Kasumi-1 (cell line): ENCODE measurements around the gene MAIP1.

Experiments
- DNase-seq, 2 experiments: peaks; one replicate each; lab custom pipeline; 2025; lab: John Stamatoyannopoulos, UW

MAIP1 gene

DNA sequence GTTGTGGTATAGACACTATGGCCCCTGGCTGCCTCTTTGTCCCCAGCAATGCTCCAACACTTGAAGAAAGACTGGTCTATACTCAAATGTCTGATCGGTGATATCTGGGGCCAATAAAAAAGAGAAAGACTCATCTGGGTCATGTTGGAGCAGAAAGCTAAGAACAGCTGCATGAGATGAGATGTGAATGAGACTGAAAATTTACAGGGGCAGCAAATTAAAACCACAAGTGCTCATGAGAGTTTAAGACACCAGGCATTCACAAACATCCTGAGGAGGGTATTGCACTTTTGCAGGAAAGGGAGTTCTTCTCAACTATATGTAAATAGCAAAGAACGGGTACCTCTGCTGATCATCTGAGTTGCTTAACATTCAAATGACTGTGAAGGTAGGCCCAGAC lies 36.3 kb downstream of the MAIP1 start:
- no peak for DNase-seq

DNA sequence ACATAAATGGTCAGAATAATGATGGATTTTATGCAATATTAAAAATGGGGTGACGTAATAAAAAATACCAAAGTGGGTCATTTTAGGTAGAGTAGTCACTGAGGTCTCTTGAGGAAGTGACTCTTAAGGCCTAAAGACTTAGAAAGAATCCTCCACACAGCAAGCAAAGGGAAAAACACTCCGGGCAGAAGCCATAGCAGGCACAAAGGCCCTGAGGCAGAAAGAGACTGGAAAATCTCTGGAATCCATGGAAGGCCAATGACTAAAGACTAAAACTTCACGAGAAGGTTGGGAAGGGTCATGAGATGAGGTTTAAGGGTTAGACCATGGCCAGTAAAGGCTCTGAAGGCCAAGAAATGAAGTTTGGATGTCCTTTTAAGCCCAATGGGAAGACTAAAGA lies 36.9 kb downstream of the MAIP1 start:
- no peak for DNase-seq

DNA sequence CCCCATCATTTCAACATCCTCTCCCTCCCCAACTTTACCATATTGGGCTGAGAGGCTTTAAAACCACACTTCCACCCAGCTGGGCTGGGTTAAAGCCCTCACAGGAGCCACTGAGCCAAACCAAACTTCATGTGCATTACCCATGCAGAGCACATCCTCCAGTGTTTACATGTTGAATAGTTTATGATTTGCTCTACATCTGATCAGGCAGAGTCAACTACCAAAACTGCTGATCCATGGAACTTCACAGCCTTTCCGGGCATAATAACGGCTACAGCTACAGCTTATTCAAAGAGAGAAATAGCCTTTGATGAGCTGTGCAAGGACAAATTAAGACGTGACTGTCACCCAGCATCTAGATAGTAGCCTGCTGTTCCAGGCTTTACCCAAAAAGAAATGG lies 39.0 kb downstream of the MAIP1 start:
- DNase-seq: no peak

DNA sequence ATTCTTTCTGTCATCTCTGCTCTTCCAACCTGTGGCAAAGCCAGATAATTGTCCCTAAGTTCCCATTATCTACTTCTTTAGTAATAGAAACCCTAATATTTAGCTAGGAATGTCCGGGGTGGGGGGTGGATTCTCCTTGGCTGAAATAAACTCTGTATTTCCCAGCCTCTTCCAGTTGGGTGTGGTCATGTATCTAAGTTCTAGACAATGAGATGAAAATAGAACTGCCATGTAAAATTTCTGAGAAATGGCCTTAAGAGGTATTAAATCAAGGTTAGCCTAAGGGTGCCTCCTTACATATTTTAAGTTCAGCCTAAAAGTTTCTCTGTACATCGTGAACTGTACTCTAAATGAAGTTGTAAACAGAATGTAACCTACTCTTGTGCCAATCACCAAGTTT lies 39.5 kb downstream of the MAIP1 start:
- DNase-seq: no peak

DNA sequence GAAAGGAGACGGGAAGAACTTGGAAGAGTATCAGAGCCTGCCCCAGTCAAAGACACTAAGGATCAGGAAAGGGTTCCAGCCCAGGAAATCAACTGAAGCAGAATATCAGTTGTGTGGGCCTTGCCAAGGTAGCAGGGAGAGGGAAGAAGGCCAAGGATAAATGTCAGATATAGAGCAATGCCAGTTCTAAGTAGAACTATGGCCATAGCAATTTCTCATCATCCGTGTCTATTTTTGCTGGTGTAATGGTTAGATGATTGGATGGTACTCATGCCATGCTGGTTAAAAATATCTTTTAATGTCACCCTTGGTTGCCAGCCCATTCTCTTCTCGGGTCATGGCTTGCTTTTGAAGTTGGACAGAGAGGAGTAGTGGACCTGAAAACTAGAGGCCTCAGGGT lies 41.9 kb downstream of the MAIP1 start:
- DNase-seq: no peak

DNA sequence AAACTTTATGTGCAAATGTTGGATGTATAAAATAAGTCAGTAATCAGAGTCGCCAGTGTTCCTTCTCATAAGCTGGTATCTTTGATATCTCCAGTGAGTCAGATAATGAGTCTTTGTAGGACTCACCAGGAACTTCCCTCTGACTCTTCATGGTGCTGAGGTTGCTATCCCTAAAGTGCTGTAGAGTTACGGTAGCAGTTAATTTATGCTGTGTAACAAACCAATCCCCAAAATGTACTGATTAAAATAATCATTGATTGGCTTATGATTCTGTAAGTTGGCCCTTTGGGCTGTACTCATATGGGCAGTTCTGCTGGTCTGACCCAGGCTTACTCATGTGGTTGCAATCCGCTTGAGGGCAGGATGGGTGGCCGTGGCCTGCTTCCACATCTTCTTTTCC lies 43.8 kb downstream of the MAIP1 start:
- DNase-seq: no peak

DNA sequence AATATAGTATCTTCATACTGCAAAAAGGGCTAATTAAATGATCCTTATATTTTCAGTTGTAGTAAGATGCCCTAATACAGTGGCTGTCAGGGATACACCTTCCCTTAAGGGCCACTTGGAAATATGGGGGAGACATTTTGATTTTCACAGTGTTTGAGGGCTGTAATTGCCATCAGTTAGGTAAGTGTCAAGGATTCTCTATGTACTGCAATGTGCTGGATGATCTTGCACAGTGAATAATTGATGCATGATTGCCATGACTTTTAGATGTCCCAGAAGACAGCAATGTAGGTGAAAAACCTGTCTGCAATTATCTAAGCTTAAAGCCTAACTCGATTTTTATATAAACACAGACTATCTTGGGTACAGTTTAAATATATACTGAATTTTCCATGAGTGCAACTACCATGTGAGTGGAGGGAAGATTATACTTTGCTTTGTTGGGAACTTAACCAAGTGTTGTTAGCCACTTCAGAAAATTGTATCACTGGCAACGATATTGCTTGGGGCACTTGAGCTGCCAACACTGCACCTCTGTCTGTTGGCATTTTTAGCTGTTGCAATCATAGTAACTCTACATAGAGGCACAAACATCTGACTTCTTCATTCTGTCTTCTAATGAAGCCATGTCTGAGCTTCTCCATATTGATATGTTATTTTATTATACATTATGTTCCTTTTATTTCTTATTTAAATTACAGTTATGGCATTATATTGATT lies 45.2 kb downstream of the MAIP1 start:
- DNase-seq: no peak

DNA sequence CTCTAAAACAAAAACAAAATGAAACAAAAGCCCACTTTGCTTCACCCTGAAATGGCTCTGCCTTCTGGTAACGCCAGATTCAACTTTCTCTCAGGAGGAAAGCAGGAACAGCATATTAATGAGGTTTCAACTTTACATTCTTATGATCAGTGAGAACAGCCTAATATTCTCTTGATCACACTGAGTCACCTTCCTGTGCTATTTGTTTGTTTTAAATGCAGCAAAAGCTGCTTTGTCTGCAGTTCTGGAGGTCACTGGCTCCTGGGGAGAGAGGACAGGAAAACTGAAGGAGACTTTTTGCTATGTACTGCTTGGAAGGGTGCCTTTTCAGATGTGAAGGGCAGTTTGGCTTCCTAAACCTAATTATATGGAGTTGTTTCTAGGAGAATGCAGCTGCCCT lies 48.1 kb downstream of the MAIP1 start:
- no peak for DNase-seq

DNA sequence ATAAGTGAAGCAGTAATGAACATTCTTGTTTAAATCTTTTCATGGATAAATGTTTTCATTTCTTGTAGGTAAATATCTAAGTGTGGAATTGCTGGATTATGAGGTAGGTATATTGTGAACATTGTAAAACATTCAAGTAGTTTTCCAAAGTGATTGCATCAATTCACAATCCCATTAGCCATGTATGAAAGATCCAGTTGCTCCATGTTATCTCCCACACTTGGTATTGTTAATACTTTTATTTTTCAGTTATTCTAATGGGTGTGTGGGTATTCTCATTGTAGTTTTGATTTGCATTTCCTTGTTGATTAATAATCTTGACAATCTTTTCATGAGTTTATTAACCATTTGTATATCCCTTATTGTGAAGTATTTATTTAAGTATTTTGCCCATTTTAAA lies 50.3 kb downstream of the MAIP1 start:
- no peak for DNase-seq

DNA sequence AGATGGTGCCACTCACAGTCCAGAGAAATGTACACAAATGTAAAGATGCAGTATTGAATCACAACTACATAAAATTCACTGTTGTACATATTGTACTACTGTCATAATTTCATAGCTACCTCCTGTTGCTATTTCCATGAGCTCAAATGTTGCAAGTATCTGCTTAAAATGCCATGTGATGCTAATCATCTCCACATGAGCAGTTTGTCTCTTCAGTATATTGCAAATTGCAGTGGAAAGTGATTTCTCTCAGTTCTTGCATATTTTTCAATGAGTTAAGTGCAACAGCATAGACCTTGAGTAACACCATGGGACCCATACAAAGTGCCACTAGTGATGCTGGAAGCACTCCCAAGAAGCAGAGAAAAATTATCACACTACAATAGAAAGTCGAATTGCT lies 51.9 kb downstream of the MAIP1 start:
- no peak for DNase-seq

DNA sequence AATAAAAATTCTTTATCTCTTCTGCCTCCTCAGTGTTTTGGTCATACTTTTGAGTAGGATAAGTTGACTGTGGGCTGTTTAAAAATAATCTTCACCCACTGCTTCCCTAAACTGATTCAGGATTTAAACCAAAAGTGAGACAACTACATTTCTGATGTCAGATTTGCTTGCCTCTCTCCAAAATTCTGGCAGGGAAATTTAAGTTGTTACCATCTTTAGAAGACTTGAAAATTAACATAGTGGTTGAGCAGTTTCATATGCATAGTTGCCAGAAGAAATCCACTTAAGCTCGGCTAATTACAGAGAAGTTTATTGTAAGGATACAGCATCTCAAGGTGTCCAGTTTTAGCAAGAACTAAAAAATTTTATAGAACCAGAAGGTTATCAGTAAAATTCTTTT lies 57.0 kb downstream of the MAIP1 start:
- DNase-seq: no peak
